Esophagus muscularis mucosa (tissue), 4 donors: Measurements from ENCODE around the gene PIK3C2G. TPM values are rescaled to one million over a fixed set of nuclear protein-coding genes. Genes with fewer than 3 reads are reported as not detected.

Source experiments
- DNase-seq: peaks from one replicate; pipeline ENCODE4 v3.0.0-alpha.2; 2017; ENCODE audit errors: extremely low spot score
- H3K27ac ChIP-seq, 4 donors: fragments of 200-600 bp; sonication (generic); replicated peaks in 1 of 4; 1 replicate in 3 of 4; 2 replicates in 1 of 4; pipeline ENCODE4 v1.5.1; 2016 to 2019; ENCODE audit warnings: mild to moderate bottlenecking in 1 of 4
- H3K27me3 ChIP-seq, 4 donors: fragments of 200-600 bp; sonication (generic); one replicate each; pipeline versions ENCODE4 v1.5.1 to v1.6.0; 2016 to 2019
- H3K36me3 ChIP-seq, 4 donors: fragments of 200-600 bp; sonication (generic); one replicate each; pipeline ENCODE4 v1.5.1; 2016 to 2019
- H3K4me1 ChIP-seq, 4 donors: fragments of 200-600 bp; sonication (generic); one replicate each; pipeline ENCODE4 v1.5.1; 2016 to 2019
- H3K4me3 ChIP-seq, 4 donors: fragments of 200-600 bp; sonication (generic); 1 replicate in 2 of 4; 2 replicates in 2 of 4; pipeline ENCODE4 v1.5.1; 2016 to 2019; ENCODE audit warnings: mild to moderate bottlenecking in 4 of 4, moderate library complexity in 1 of 4
- H3K9me3 ChIP-seq, 4 donors: fragments of 200-600 bp; sonication (generic); 1 replicate in 3 of 4; 2 replicates in 1 of 4; pipeline ENCODE4 v1.5.1; 2016 to 2019
- CTCF ChIP-seq, 3 experiments: fragments of 200-600 bp in 2 of 3; fragments of 450-650 bp in 1 of 3; sonication (generic) in 2 of 3; IDR thresholded peaks; one replicate each; pipeline ENCODE4 v1.5.1; 2017 to 2019; ENCODE audit warnings: antibody characterized with exemption in 3 of 3, mild to moderate bottlenecking in 2 of 3, moderate library complexity in 1 of 3
- EP300 ChIP-seq: sonication (generic); formaldehyde crosslinking; IDR thresholded peaks from one replicate; pipeline ENCODE4 v1.6.1; 2017; ENCODE audit warnings: antibody characterized with exemption
- POLR2A ChIP-seq: fragments of 450-650 bp; IDR thresholded peaks from one replicate; pipeline ENCODE4 v1.6.1; 2017; ENCODE audit warnings: antibody characterized with exemption, moderate library complexity, mild to moderate bottlenecking, low read depth
- POLR2AphosphoS5 ChIP-seq, 2 donors: sonication (generic); formaldehyde crosslinking; IDR thresholded peaks; one replicate each; pipeline ENCODE4 v1.6.1; 2017; ENCODE audit warnings: antibody characterized with exemption in 2 of 2
- WGBS: methylation state at CpG from one replicate; pipeline ENCODE4 v1.1.5; 2018; 5-methylcytosine and 5-hydroxymethylcytosine counted together
- intact Hi-C: fragments of 100-400 bp; cut with DNase I; formaldehyde crosslinking; loops from one replicate; pipeline ENCODE4 v1.15.1; 2023
- total RNA-seq, 4 donors: library from RNA; depleted of rRNA; stranded (reverse); fragments of >200 nt; gene quantifications; one replicate each; pipeline versions ENCODE4 v1.1.0 to v1.2.1, GENCODE V29; 2016

PIK3C2G gene
- total RNA-seq, 4 donors from 2014 or later: 0.06 to 1.2 (median 0.61) TPM

- Histone ChIP-seq H3K36me3 (no peaks in the 10 kb centered on the region), H3K4me3 (no peak overlapping the region), H3K27ac (no peak overlapping the region), H3K4me1 (peaks cover 0 to 24% (median 10%) of the 10 kb centered on the region in 4 donors), H3K27me3 (no peaks in the 10 kb centered on the region), H3K9me3 (no peaks in the 10 kb centered on the region)
- DNase-seq: no peak
- TF ChIP-seq EP300 (no peak), POLR2AphosphoS5 (IDR thresholded peaks at IDR 0.05) (no peak), POLR2A (no peak), CTCF (IDR thresholded peaks at IDR 0.05) (no peak)
- WGBS: 59% methylated on average over 1 of the region's 1 CpG
- intact Hi-C loops: no loop called here
These were observed 314.8 kb downstream of the PIK3C2G start for GRCh38 chr12:18576104-18576626.

DNA sequence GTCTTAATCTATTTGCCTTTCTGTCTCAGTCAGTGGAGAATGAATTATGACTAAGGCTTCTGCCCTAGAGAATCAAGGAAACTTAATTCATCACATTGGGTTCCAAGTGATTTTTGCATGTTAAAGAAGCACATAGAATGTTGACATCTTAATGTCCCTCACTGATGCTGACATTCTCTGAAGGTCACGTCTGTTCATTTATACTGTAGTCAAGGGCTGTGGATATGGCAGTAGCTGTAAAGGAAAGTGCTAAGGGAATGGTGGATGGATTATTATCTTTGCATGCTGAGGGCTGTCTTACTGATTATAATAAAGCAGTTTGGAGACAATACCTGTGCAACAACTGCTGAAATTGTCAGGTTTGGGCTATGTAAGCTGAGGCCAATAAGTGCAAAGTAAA lies 315.3 kb downstream of the PIK3C2G start:
- Histone ChIP-seq H3K4me1 (peaks cover 0 to 26% (median 10%) of the 10 kb centered on the region in 4 donors), H3K27me3 (no peaks in the 10 kb centered on the region), H3K36me3 (no peaks in the 10 kb centered on the region), H3K9me3 (no peaks in the 10 kb centered on the region), H3K4me3 (no peak overlapping the region), H3K27ac (no peak overlapping the region)
- intact Hi-C loops: no loop called here
- no peak for DNase-seq
- TF ChIP-seq POLR2A (no peak), POLR2AphosphoS5 (IDR thresholded peaks at IDR 0.05) (no peak), EP300 (no peak), CTCF (IDR thresholded peaks at IDR 0.05) (no peak)
- WGBS: 64% methylated on average over 1 of the region's 1 CpG

DNA sequence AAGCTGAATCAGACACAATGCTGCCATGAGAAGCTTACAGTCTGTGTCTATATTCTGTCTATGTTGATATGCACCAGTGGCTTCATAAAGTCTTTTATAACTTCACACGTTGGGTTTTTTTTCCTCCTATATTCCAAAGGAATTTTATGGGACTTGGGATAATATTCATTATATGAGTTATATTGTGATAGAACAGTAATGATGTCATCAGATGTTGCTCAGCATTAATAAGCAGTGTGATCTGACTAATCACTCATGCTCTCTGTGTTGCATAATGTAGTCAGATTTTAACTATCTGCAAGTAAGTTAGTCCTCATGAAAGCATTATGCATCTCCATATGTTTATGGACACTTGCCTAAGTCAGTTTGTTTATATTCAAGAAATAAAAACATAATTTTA lies 316.9 kb downstream of the PIK3C2G start:
- no peak for DNase-seq
- WGBS: 68% methylated on average over 1 of the region's 1 CpG
- peaks cover 0 to 2% (median 0%) of the 10 kb centered on the region in 4 donors for H3K9me3 ChIP-seq

DNA sequence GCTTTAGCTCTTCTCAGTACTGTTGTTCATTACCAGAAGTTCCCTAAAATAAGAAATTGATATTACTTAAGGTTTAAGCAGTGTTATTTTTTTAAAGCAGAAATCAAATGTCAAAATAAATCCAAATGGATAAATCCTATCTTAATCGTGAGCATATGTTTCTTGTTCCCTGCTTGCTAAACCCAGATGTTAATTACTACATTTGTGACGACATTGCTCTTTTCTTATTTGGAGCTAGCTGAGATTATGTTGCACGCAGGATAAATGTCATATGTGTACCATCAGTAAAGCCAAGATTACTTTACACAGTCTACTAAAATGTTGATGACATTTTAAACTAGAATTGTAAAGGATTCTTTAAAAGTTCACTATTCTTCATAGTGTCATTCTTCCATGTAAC lies 319.0 kb downstream of the PIK3C2G start:
- Histone ChIP-seq H3K27ac (no peak overlapping the region), H3K27me3 (no peaks in the 10 kb centered on the region), H3K4me3 (no peak overlapping the region), H3K9me3 (peaks cover 0 to 13% (median 0%) of the 10 kb centered on the region in 4 donors), H3K4me1 (peaks cover 0 to 26% (median 10%) of the 10 kb centered on the region in 4 donors), H3K36me3 (no peaks in the 10 kb centered on the region)
- TF ChIP-seq POLR2AphosphoS5 (IDR thresholded peaks at IDR 0.05) (no peak), EP300 (no peak), POLR2A (no peak), CTCF (IDR thresholded peaks at IDR 0.05) (no peak)
- intact Hi-C loops: no loop called here
- DNase-seq: no peak
- WGBS: 46% methylated on average over 3 of the region's 3 CpGs

More for the DNA sequence above, 316.9 kb downstream of the PIK3C2G start:
- Histone ChIP-seq H3K36me3 (no peaks in the 10 kb centered on the region), H3K27me3 (no peaks in the 10 kb centered on the region), H3K4me3 (no peak overlapping the region), H3K4me1 (peaks cover 0 to 26% (median 10%) of the 10 kb centered on the region in 4 donors), H3K27ac (no peak overlapping the region)
- TF ChIP-seq CTCF (IDR thresholded peaks at IDR 0.05): no peak
- no peak for TF ChIP-seq EP300
- TF ChIP-seq POLR2AphosphoS5 (IDR thresholded peaks at IDR 0.05): no peak
- no peak for TF ChIP-seq POLR2A
- intact Hi-C loops: no loop called here

DNA sequence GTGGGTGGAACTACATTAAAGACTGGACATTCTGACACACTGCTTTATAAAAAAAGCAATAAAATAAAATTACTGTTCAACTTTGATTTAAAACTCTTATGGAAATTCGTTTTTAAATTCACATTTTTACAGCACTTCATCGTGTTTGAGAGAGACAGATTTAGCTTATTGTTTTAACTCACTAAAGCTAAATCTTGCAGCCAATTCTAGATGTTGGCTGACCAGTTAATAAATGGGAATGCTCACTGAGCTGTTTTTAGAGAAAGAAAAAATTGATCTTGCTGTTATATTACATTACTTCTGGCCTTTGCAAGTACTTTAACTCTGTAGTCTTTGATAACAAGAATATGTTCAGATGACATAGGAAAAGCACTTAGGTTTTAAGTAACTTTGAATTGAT lies 319.4 kb downstream of the PIK3C2G start:
- no peak overlapping the region for H3K27ac ChIP-seq
- peaks cover 0 to 13% (median 0%) of the 10 kb centered on the region in 4 donors for H3K9me3 ChIP-seq
- H3K36me3 ChIP-seq: no peaks in the 10 kb centered on the region
- intact Hi-C loops: no loop called here
- 33% methylated on average over 2 of the region's 2 CpGs for WGBS
- TF ChIP-seq POLR2A (no peak), POLR2AphosphoS5 (IDR thresholded peaks at IDR 0.05) (no peak), CTCF (IDR thresholded peaks at IDR 0.05) (no peak), EP300 (no peak)
- H3K4me1 ChIP-seq: peaks cover 0 to 26% (median 10%) of the 10 kb centered on the region in 4 donors
- no peaks in the 10 kb centered on the region for H3K27me3 ChIP-seq
- no peak for DNase-seq
- H3K4me3 ChIP-seq: no peak overlapping the region
